DOHH2 (cell line): ENCODE measurements around the gene NTF4.

ENCODE experiments used
- EZH2phosphoT487 ChIP-seq: fragments of 200-600 bp; sonication (generic); IDR thresholded peaks from 2 replicates; pipeline ENCODE4 v1.6.1; 2017; ENCODE audit warnings: borderline replicate concordance, mild to moderate bottlenecking, antibody characterized with exemption, low read length, moderate library complexity, mixed read lengths
- TF ChIP-seq, protein P1 (sequence below): fragments of 200-600 bp; sonication (generic); IDR thresholded peaks from one replicate; pipeline ENCODE4 v1.5.1; 2014; ENCODE audit warnings: antibody characterized with exemption, mild to moderate bottlenecking, low read depth, low read length; ENCODE audit not compliant: poor library complexity, severe bottlenecking

DNA sequence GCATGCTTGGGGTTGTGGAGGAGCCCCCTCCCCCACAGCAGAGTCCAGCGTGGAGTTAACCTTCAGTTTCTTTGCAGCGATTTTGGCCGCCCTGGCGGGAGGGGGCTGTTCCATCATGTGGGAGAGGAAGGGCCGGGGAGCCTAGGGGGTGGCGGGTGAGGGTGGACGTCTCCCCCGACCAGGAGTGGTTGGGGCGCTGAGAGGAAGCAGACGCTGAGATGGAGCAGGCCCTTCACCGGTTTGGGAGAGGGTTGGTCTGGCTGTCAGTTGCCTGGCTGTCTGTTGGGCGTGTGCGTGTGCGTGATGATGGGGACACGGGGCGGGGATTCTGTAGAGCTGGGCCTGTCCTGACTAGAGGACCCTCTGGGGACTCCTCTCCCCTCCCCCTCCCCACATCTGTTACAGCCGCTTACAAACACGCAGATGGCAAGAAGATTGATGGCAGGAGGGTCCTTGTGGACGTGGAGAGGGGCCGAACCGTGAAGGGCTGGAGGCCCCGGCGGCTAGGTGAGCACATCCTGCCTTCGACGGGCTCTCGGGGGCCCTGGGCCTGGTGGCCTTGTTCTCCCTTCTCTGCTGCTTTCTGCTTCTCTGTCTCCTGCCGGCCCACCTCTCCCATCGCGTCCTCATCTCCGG is 39.7 kb upstream of the NTF4 start:
- TF ChIP-seq, protein P1, sequence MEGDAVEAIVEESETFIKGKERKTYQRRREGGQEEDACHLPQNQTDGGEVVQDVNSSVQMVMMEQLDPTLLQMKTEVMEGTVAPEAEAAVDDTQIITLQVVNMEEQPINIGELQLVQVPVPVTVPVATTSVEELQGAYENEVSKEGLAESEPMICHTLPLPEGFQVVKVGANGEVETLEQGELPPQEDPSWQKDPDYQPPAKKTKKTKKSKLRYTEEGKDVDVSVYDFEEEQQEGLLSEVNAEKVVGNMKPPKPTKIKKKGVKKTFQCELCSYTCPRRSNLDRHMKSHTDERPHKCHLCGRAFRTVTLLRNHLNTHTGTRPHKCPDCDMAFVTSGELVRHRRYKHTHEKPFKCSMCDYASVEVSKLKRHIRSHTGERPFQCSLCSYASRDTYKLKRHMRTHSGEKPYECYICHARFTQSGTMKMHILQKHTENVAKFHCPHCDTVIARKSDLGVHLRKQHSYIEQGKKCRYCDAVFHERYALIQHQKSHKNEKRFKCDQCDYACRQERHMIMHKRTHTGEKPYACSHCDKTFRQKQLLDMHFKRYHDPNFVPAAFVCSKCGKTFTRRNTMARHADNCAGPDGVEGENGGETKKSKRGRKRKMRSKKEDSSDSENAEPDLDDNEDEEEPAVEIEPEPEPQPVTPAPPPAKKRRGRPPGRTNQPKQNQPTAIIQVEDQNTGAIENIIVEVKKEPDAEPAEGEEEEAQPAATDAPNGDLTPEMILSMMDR, result no peak
- no peak for TF ChIP-seq EZH2phosphoT487
